HepG2 (cell line): Measurements from ENCODE around the gene PPP4C. TPM values are rescaled to one million over a fixed set of nuclear protein-coding genes. Genes with fewer than 3 reads are reported as not detected.

Experiments used
- ATAC-seq: fragments of 200-7000 bp; cut with Tn5 transposase; 3 replicates; pipeline ENCODE4 v1.9.1; 2020; ENCODE audit warnings: mild to moderate bottlenecking, moderate library complexity
- BruUV-seq: library from RNA; stranded (reverse); fragments of 400-500 nt; replicated peaks from 2 replicates; lab custom pipeline; 2021; lab: Mats Ljungman, UMichigan
- CTCF ChIA-PET: fragments of 300-600 bp; formaldehyde crosslinking; extraction: SDS; loops from one replicate; lab custom pipeline; 2021; ENCODE audit warnings: low total read pairs, inconsistent platforms, low intra/inter-chr PET ratio; lab: Yijun Ruan, JAX
- POLR2A ChIA-PET: fragments of 350-600 bp; sonication (Branson Sonifier 250); formaldehyde crosslinking; loops from one replicate; lab custom pipeline; 2020; ENCODE audit warnings: antibody characterized with exemption, inconsistent platforms; lab: Yijun Ruan, JAX
- DNase-seq: peaks from one replicate; pipeline ENCODE4 v3.0.0-alpha.2; 2015; ENCODE audit warnings: low spot score
- FAIRE-seq: peaks from 3 replicates; lab custom pipeline; 2011; peaks lifted over from hg19 to GRCh38; lab: Jason Lieb, UNC
- H2AFZ ChIP-seq: one replicate; pipeline ENCODE4 v1.6.1; 2011; ENCODE audit warnings: low read length, inconsistent platforms
- H3K27ac ChIP-seq: fragments of 300-600 bp; 3 replicates; pipeline ENCODE4 v1.8.0; 2011; ENCODE audit warnings: mixed run types, mild to moderate bottlenecking, mixed read lengths, low read length, inconsistent platforms; ENCODE audit not compliant: insufficient read depth; ENCODE audit errors: extremely low read length
- H3K27me3 ChIP-seq, 2 experiments: fragments of 200-600 bp in 1 of 2; 2 replicates in 1 of 2; 3 replicates in 1 of 2; pipeline versions ENCODE4 v1.6.0 to v1.8.0; 2011; ENCODE audit warnings: low read length in 2 of 2, mild to moderate bottlenecking in 2 of 2, moderate library complexity in 2 of 2, inconsistent platforms in 1 of 2; ENCODE audit not compliant: insufficient read depth in 2 of 2, control insufficient read depth in 1 of 2
- H3K36me3 ChIP-seq, 2 experiments: fragments of 200-600 bp in 1 of 2; replicated peaks in 1 of 2; 2 replicates in 1 of 2; 3 replicates in 1 of 2; pipeline versions ENCODE4 v1.5.1 to v1.8.0; 2011; ENCODE audit warnings: low read length in 2 of 2, inconsistent platforms in 1 of 2; ENCODE audit not compliant: insufficient read depth in 2 of 2, control insufficient read depth in 1 of 2
- H3K4me1 ChIP-seq: 2 replicates; pipeline ENCODE4 v1.5.1; 2012; ENCODE audit warnings: low read length, inconsistent platforms; ENCODE audit not compliant: insufficient read depth
- H3K4me2 ChIP-seq: 2 replicates; pipeline ENCODE4 v1.6.0; 2011; ENCODE audit warnings: low read depth, low read length, inconsistent platforms
- H3K4me3 ChIP-seq, 3 experiments: fragments of 200-600 bp in 1 of 3; sonication (generic), shearing (Covaris generic) in 1 of 3; replicated peaks in 1 of 3; 2 replicates each; pipeline ENCODE4 v1.5.1; 2011 to 2016; ENCODE audit warnings: low read length in 3 of 3, inconsistent platforms in 2 of 3, low read depth in 2 of 3, mild to moderate bottlenecking in 2 of 3, control low read depth in 1 of 3, mixed read lengths in 1 of 3; ENCODE audit not compliant: insufficient read depth in 1 of 3
- H3K79me2 ChIP-seq: one replicate; pipeline ENCODE4 v1.6.1; 2011; ENCODE audit warnings: low read length, inconsistent platforms; ENCODE audit not compliant: insufficient read depth
- H3K9ac ChIP-seq: 2 replicates; pipeline ENCODE4 v1.6.0; 2011; ENCODE audit warnings: mild to moderate bottlenecking, low read depth, low read length, inconsistent platforms; ENCODE audit not compliant: insufficient read depth
- H3K9me3 ChIP-seq: 2 replicates; pipeline ENCODE4 v1.5.1; 2012; ENCODE audit warnings: mild to moderate bottlenecking, low read length
- H4K20me1 ChIP-seq: 2 replicates; pipeline ENCODE4 v1.6.0; 2011; ENCODE audit warnings: inconsistent platforms, mild to moderate bottlenecking, low read length, moderate library complexity; ENCODE audit not compliant: insufficient read depth
- AGO2 ChIP-seq: fragments of 200-400 bp; formaldehyde crosslinking; optimal IDR thresholded peaks from 2 replicates; pipeline ENCODE3; 2017; ENCODE audit warnings: mild to moderate bottlenecking, low read depth, low read length, moderate library complexity
- POLR2A ChIP-seq, 2 experiments: IDR thresholded peaks; 2 replicates each; pipeline ENCODE4 v1.6.1; 2011; ENCODE audit warnings: low read depth in 2 of 2, low read length in 2 of 2, mild to moderate bottlenecking in 1 of 2, moderate library complexity in 1 of 2; ENCODE audit not compliant: insufficient read depth in 1 of 2
- RBFOX2 ChIP-seq: fragments of 200-400 bp; formaldehyde crosslinking; IDR thresholded peaks from 2 replicates; pipeline ENCODE4 v1.6.1; 2017; ENCODE audit warnings: low read depth, mild to moderate bottlenecking, low read length
- SSRP1 ChIP-seq: IDR thresholded peaks from 2 replicates; pipeline ENCODE4 v1.6.1; 2016; ENCODE audit warnings: control low read depth
- TARDBP ChIP-seq: sonication (generic); formaldehyde crosslinking; IDR thresholded peaks from 2 replicates; pipeline ENCODE4 v1.8.0; 2022; ENCODE audit warnings: mild to moderate bottlenecking, missing genetic modification reagents
- ZNF549 ChIP-seq: sonication (generic); formaldehyde crosslinking; IDR thresholded peaks from 2 replicates; pipeline ENCODE4 v1.5.0; 2020; ENCODE audit warnings: missing genetic modification reagents
- WGBS: methylation state at CpG from one replicate; pipeline ENCODE4 v1.1.6; 2017; ENCODE audit warnings: low lambda C conversion rate; 5-methylcytosine and 5-hydroxymethylcytosine counted together
- in situ Hi-C: cut with HindIII; loops from 2 replicates; pipeline ENCODE4 v1.10.0; 2017; ENCODE audit warnings: low pct_unique_long_range_greater_than_20kb; ENCODE audit not compliant: extremely low pct_ligation_motif_present
- intact Hi-C: fragments of 100-400 bp; cut with micrococcal nuclease; formaldehyde crosslinking; loops from one replicate; pipeline ENCODE4 v1.10.0; 2022; ENCODE audit not compliant: unreplicated experiment
- polyA plus RNA-seq, 8 experiments: library from polyadenylated mRNA; depleted of rRNA in 3 of 8; stranded (reverse) in 7 of 8; unstranded in 1 of 8; fragments of >200 nt; fragmentation: Illumina TruSeq in 4 of 8; extraction: Trizol in 4 of 8; gene quantifications; 2 replicates each; pipeline versions ENCODE4 v1.2.1 to v1.2.3, GENCODE V29; 2011 to 2016; ENCODE audit warnings: low read depth in 4 of 8, missing spikeins in 1 of 8, mixed read lengths in 1 of 8; ENCODE audit not compliant: insufficient read depth in 1 of 8
- total RNA-seq, 5 experiments: library from RNA; depleted of rRNA; stranded (reverse); fragments of >200 nt; fragmentation: Illumina TruSeq; extraction: Trizol; gene quantifications; 2 replicates each; pipeline ENCODE4 v1.2.3, GENCODE V29; 2016; ENCODE audit warnings: low read depth in 1 of 5

Gene PPP4C
- total and polyA plus RNA-seq, 2 of the 13 experiments (the other 11 are each of a cell fraction or from before 2014, with no cell fraction given), result 176 to 220 TPM

GRCh38 chr16:30083216-30084055, 7.6 kb downstream of the PPP4C start:
- WGBS, result 98% methylated on average over 23 of the region's 24 CpGs
- ChIA-PET CTCF (no interaction called here), POLR2A (interaction anchor here (2.2 to 3.2 kb wide), 2 partner anchors 8 to 18 kb away, joined by 11 to 24 read pairs; partner anchors contain the start of genes ALDOA and TBX6)
- Histone ChIP-seq H3K4me2 (no peak overlapping the region), H4K20me1 (no peaks in the 10 kb centered on the region), H3K27me3 (no peaks in the 10 kb centered on the region), H3K4me3 (no peak overlapping the region), H2AFZ (no peak overlapping the region), H3K27ac (no peak overlapping the region), H3K4me1 (peaks cover 47% of the 10 kb centered on the region), H3K36me3 (peaks cover 31 to 57% of the 10 kb centered on the region in 2 experiments), H3K9me3 (no peaks in the 10 kb centered on the region), H3K9ac (no peak overlapping the region), H3K79me2 (peaks cover 28% of the 10 kb centered on the region)
- ATAC-seq (no peak), DNase-seq (no peak), FAIRE-seq (no peak)
- TF ChIP-seq ZNF549 (CRISPR knock-in tag), result no peak
- TF ChIP-seq POLR2A (IDR thresholded peaks at IDR 0.05; ENCODE audit: insufficient read depth in 1 of 2, low read depth in 2 of 2, low read length in 2 of 2), result peak in 1 of 2 experiments; percentile 36; a peak in 1 of 4 replicates
- TF ChIP-seq RBFOX2, result peak; percentile 64; the same call in 1 of the 2 replicates
- TF ChIP-seq AGO2, result peak; percentile 68
- TF ChIP-seq TARDBP (CRISPR knock-in tag), result no peak
- 0 out of 2 replicates have a peak, but pooled peaks have one; percentile 47 for TF ChIP-seq SSRP1 (CRISPR knock-in tag)
- BruUV-seq, result no TSS peak
- intact Hi-C loops (loop anchor here (10.0 kb wide), 1 partner anchor 571 kb away; the partner anchor contains the start of genes FBRS and PRR14), in situ Hi-C loops (loop anchor here (25.0 kb wide), 1 partner anchor 554 kb away; no protein-coding TSS in a partner anchor)
